AG09319 (cell line): ENCODE results near the gene ITGAV.

Source experiments
- DNase-seq: peaks from one replicate; pipeline ENCODE4 v3.0.0-alpha.2; 2010; ENCODE audit warnings: low read depth; ENCODE audit errors: extremely low read depth
- CTCF ChIP-seq: IDR thresholded peaks from 2 replicates; pipeline ENCODE4 v1.5.1; 2011; ENCODE audit warnings: low read depth, mild to moderate bottlenecking, inconsistent platforms, low read length, moderate library complexity

Gene ITGAV

GRCh38 chr2:186634701-186635100, 44.8 kb downstream of the ITGAV start:
- DNase-seq = no peak
- no peak for TF ChIP-seq CTCF

GRCh38 chr2:186636800-186637496, 47.1 kb downstream of the ITGAV start:
- no peak for DNase-seq
- no peak for TF ChIP-seq CTCF

GRCh38 chr2:186637497-186637800, 47.6 kb downstream of the ITGAV start:
- TF ChIP-seq CTCF = no peak
- DNase-seq = no peak

- TF ChIP-seq CTCF = no peak
- DNase-seq = no peak
Observed at GRCh38 chr2:186639939-186640338, 50.1 kb downstream of the ITGAV start.

- DNase-seq = no peak
- TF ChIP-seq CTCF = no peak
Observed at GRCh38 chr2:186641132-186641806, 51.4 kb downstream of the ITGAV start.

GRCh38 chr2:186641807-186642321, 52.0 kb downstream of the ITGAV start:
- DNase-seq = peak; percentile 53
- peak; percentile 80 for TF ChIP-seq CTCF

- no peak for DNase-seq
- no peak for TF ChIP-seq CTCF
Observed at GRCh38 chr2:186644791-186645190, 54.9 kb downstream of the ITGAV start.
